IMR-90 (cell line): ENCODE measurements around the gene CRABP1. TPM values are rescaled to one million over a fixed set of nuclear protein-coding genes. Genes with fewer than 3 reads are reported as not detected.

ENCODE experiments used
- ATAC-seq: fragments of 200-7000 bp; cut with Tn5 transposase; 2 replicates; pipeline ENCODE4 v1.9.1; 2020; ENCODE audit warnings: low read depth, mild to moderate bottlenecking, moderate library complexity
- BruUV-seq: library from RNA; stranded (reverse); fragments of 400-500 nt; replicated peaks from 2 replicates; lab custom pipeline; 2021; lab: Mats Ljungman, UMichigan
- CTCF ChIA-PET: fragments of 300-600 bp; formaldehyde crosslinking; extraction: SDS; loops from one replicate; lab custom pipeline; 2021; ENCODE audit warnings: antibody characterized with exemption; lab: Yijun Ruan, JAX
- POLR2A ChIA-PET: fragments of 300-600 bp; sonication (Branson Sonifier 250); formaldehyde crosslinking; loops from one replicate; lab custom pipeline; 2022; ENCODE audit warnings: antibody characterized with exemption; ENCODE audit not compliant: unreplicated experiment; lab: Charles Lee
- DNase-seq: peaks from one replicate; pipeline ENCODE4 v3.0.0; 2013
- H2AFZ ChIP-seq: replicated peaks from 2 replicates; pipeline ENCODE3; 2013; ENCODE audit warnings: low read length, mild to moderate bottlenecking; ENCODE audit not compliant: poor library complexity
- H2AK5ac ChIP-seq: 2 replicates; pipeline ENCODE4 v1.6.1; 2013; ENCODE audit warnings: low read depth, low read length, inconsistent platforms
- H2AK9ac ChIP-seq: replicated peaks from 2 replicates; pipeline ENCODE3; 2013; ENCODE audit warnings: mild to moderate bottlenecking, low read depth, low read length, moderate library complexity; ENCODE audit not compliant: poor library complexity
- H2BK120ac ChIP-seq: 2 replicates; pipeline ENCODE4 v1.6.1; 2013; ENCODE audit warnings: low read depth, low read length, inconsistent platforms
- H2BK15ac ChIP-seq: 3 replicates; pipeline ENCODE4 v1.6.1; 2013; ENCODE audit warnings: low read depth, low read length, inconsistent platforms
- H2BK20ac ChIP-seq: 2 replicates; pipeline ENCODE4 v1.6.1; 2013; ENCODE audit warnings: low read depth, mild to moderate bottlenecking, inconsistent platforms, low read length, moderate library complexity
- H2BK5ac ChIP-seq: 2 replicates; pipeline ENCODE4 v1.6.1; 2013; ENCODE audit warnings: mild to moderate bottlenecking, low read depth, low read length, inconsistent platforms; ENCODE audit not compliant: poor library complexity, severe bottlenecking
- H3K14ac ChIP-seq: replicated peaks from 2 replicates; pipeline ENCODE4 v1.6.1; 2013; ENCODE audit warnings: low read depth, low read length, inconsistent platforms
- H3K18ac ChIP-seq: 2 replicates; pipeline ENCODE4 v1.6.1; 2013; ENCODE audit warnings: low read depth, low read length, control low read depth
- H3K23ac ChIP-seq: 2 replicates; pipeline ENCODE4 v1.6.1; 2013; ENCODE audit warnings: low read depth, low read length, inconsistent platforms
- H3K27ac ChIP-seq: 2 replicates; pipeline ENCODE4 v1.5.1; 2013; ENCODE audit warnings: mild to moderate bottlenecking, control low read depth, low read length; ENCODE audit not compliant: insufficient read depth
- H3K27me3 ChIP-seq: 2 replicates; pipeline ENCODE4 v1.6.1; 2013; ENCODE audit warnings: low read length; ENCODE audit not compliant: control insufficient read depth, insufficient read depth
- H3K36me3 ChIP-seq: 2 replicates; pipeline ENCODE4 v1.6.1; 2013; ENCODE audit warnings: low read length, mixed read lengths; ENCODE audit not compliant: control insufficient read depth, insufficient read depth
- H3K4ac ChIP-seq: 2 replicates; pipeline ENCODE4 v1.6.1; 2013; ENCODE audit warnings: low read depth, low read length, inconsistent platforms
- H3K4me1 ChIP-seq: 2 replicates; pipeline ENCODE4 v1.6.1; 2013; ENCODE audit warnings: low read length, mixed read lengths; ENCODE audit not compliant: control insufficient read depth, insufficient read depth
- H3K4me2 ChIP-seq: 2 replicates; pipeline ENCODE4 v1.6.1; 2013; ENCODE audit warnings: low read depth, mild to moderate bottlenecking, control low read depth, low read length, moderate library complexity
- H3K4me3 ChIP-seq: 2 replicates; pipeline ENCODE4 v1.5.1; 2013; ENCODE audit warnings: low read depth, mild to moderate bottlenecking, control low read depth, low read length, moderate library complexity; ENCODE audit not compliant: insufficient read depth
- H3K56ac ChIP-seq: 2 replicates; pipeline ENCODE4 v1.6.1; 2013; ENCODE audit warnings: low read length, inconsistent platforms; ENCODE audit not compliant: insufficient read depth; ENCODE audit errors: extremely low read depth
- H3K79me1 ChIP-seq, 2 experiments: 2 replicates each; pipeline ENCODE4 v1.6.1; 2013; ENCODE audit warnings: low read length in 2 of 2, inconsistent platforms in 1 of 2, low read depth in 1 of 2
- H3K9ac ChIP-seq: 2 replicates; pipeline ENCODE4 v1.6.1; 2013; ENCODE audit warnings: low read depth, low read length, control low read depth
- H3K9me1 ChIP-seq: 2 replicates; pipeline ENCODE4 v1.6.1; 2013; ENCODE audit warnings: low read length, inconsistent platforms; ENCODE audit not compliant: insufficient read depth
- H3K9me3 ChIP-seq: 2 replicates; pipeline ENCODE4 v1.6.1; 2013; ENCODE audit warnings: low read length; ENCODE audit not compliant: control insufficient read depth, insufficient read depth
- H4K20me1 ChIP-seq: 2 replicates; pipeline ENCODE4 v1.6.1; 2013; ENCODE audit warnings: low read length, inconsistent platforms; ENCODE audit not compliant: insufficient read depth
- H4K5ac ChIP-seq: 2 replicates; pipeline ENCODE4 v1.6.1; 2013; ENCODE audit warnings: mild to moderate bottlenecking, low read depth, low read length, control low read depth
- H4K8ac ChIP-seq, 2 experiments: 2 replicates each; pipeline ENCODE4 v1.6.1; 2013; ENCODE audit warnings: low read depth in 2 of 2, low read length in 2 of 2, control low read depth in 1 of 2, inconsistent platforms in 1 of 2
- H4K91ac ChIP-seq: 2 replicates; pipeline ENCODE4 v1.6.1; 2013; ENCODE audit warnings: low read depth, low read length, inconsistent platforms; ENCODE audit not compliant: insufficient read depth
- BHLHE40 ChIP-seq: fragments of 150-350 bp; IDR thresholded peaks from 2 replicates; pipeline ENCODE4 v1.6.1; 2016; ENCODE audit warnings: mild to moderate bottlenecking, low read depth, low read length
- CEBPB ChIP-seq: IDR thresholded peaks from 2 replicates; pipeline ENCODE4 v1.6.1; 2012; ENCODE audit warnings: low read depth, low read length, improper control_type of control experiment
- CHD1 ChIP-seq: IDR thresholded peaks from 2 replicates; pipeline ENCODE4 v1.6.1; 2012; ENCODE audit warnings: low read depth, low read length, improper control_type of control experiment
- FOS ChIP-seq: fragments of 150-350 bp; IDR thresholded peaks from 2 replicates; pipeline ENCODE4 v1.6.1; 2016; ENCODE audit warnings: low read depth, low read length
- MAFK ChIP-seq: IDR thresholded peaks from 2 replicates; pipeline ENCODE4 v1.6.1; 2012; ENCODE audit warnings: low read depth, low read length, improper control_type of control experiment
- MAZ ChIP-seq: IDR thresholded peaks from 2 replicates; pipeline ENCODE4 v1.6.1; 2012; ENCODE audit warnings: low read depth, mild to moderate bottlenecking, low read length, improper control_type of control experiment, moderate library complexity, borderline replicate concordance
- MXI1 ChIP-seq: IDR thresholded peaks from 2 replicates; pipeline ENCODE4 v1.6.1; 2012; ENCODE audit warnings: low read depth, mild to moderate bottlenecking, low read length, moderate library complexity, borderline replicate concordance
- NFE2L2 ChIP-seq: fragments of 150-350 bp; IDR thresholded peaks from 2 replicates; pipeline ENCODE4 v1.6.1; 2016; ENCODE audit warnings: low read depth, mild to moderate bottlenecking, low read length
- POLR2A ChIP-seq: IDR thresholded peaks from 2 replicates; pipeline ENCODE4 v1.6.1; 2012; ENCODE audit warnings: mild to moderate bottlenecking, low read depth, low read length
- RAD21 ChIP-seq: IDR thresholded peaks from 2 replicates; pipeline ENCODE4 v1.6.1; 2012; ENCODE audit warnings: low read length, improper control_type of control experiment
- RCOR1 ChIP-seq: IDR thresholded peaks from 2 replicates; pipeline ENCODE4 v1.6.1; 2012; ENCODE audit warnings: mild to moderate bottlenecking, low read length, improper control_type of control experiment; ENCODE audit not compliant: insufficient replicate concordance
- RFX5 ChIP-seq: IDR thresholded peaks from 2 replicates; pipeline ENCODE4 v1.8.0; 2012; ENCODE audit warnings: low read depth, mild to moderate bottlenecking, low read length, moderate library complexity
- SMC3 ChIP-seq: fragments of 150-350 bp; IDR thresholded peaks from 2 replicates; pipeline ENCODE4 v1.6.1; 2016; ENCODE audit warnings: low read depth, mild to moderate bottlenecking, antibody characterized with exemption, low read length, moderate library complexity
- WGBS, 2 experiments: methylation state at CpG; one replicate each; pipeline versions ENCODE4 v1.1.5 to v1.1.7; 2013; ENCODE audit warnings: missing lambda C conversion rate in 2 of 2; ENCODE audit not compliant: insufficient read length in 1 of 2; ENCODE audit errors: extremely low coverage in 2 of 2; 5-methylcytosine and 5-hydroxymethylcytosine counted together
- dilution Hi-C: fragments of 300-500 bp; cut with HindIII; formaldehyde crosslinking; loops from one replicate; pipeline ENCODE4 v1.14.3; 2018; ENCODE audit warnings: low sequenced_read_pairs; ENCODE audit not compliant: unreplicated experiment
- in situ Hi-C: fragments of 300-500 bp; cut with MboI; formaldehyde crosslinking; loops from 3 replicates; pipeline ENCODE4 v1.14.3; 2019; ENCODE audit warnings: low sequenced_read_pairs, inconsistent platforms, mixed read lengths
- intact Hi-C: fragments of 100-400 bp; cut with micrococcal nuclease; formaldehyde crosslinking; loops from 2 replicates; pipeline ENCODE4 v1.10.0; 2022
- polyA plus RNA-seq, 3 experiments: library from polyadenylated mRNA; depleted of rRNA; stranded (reverse); fragments of >200 nt; gene quantifications; 2 replicates each; pipeline ENCODE4 v1.2.3, GENCODE V29; 2012; ENCODE audit warnings: low replicate concordance in 1 of 3
- total RNA-seq: library from RNA; depleted of rRNA; stranded (reverse); fragments of >200 nt; gene quantifications from 2 replicates; pipeline ENCODE4 v1.2.3, GENCODE V29; 2012
- TF ChIP-seq, protein P1 (sequence below): conservative IDR thresholded peaks from 2 replicates; pipeline ENCODE4 v1.5.1; 2012; ENCODE audit warnings: mild to moderate bottlenecking, low read depth, low read length, improper control_type of control experiment
- TF ChIP-seq, protein P2 (sequence below): fragments of 150-350 bp; IDR thresholded peaks from 2 replicates; pipeline ENCODE4 v1.6.1; 2017; ENCODE audit warnings: mild to moderate bottlenecking, antibody characterized with exemption, low read length, low read depth
- TF ChIP-seq, protein P3 (sequence below): fragments of 150-350 bp; IDR thresholded peaks from 2 replicates; pipeline ENCODE4 v1.6.1; 2016; ENCODE audit warnings: low read depth, mild to moderate bottlenecking, low read length, moderate library complexity, borderline replicate concordance

CRABP1 gene
- total and polyA plus RNA-seq, 2 of the 4 experiments (the other 2 are of a cell fraction) = not detected

- H2BK20ac ChIP-seq = no peak overlapping the region
- no peak for ATAC-seq
- H3K9ac ChIP-seq = no peak overlapping the region
- no peaks in the 10 kb centered on the region for H3K9me3 ChIP-seq
- no peak overlapping the region for H3K18ac ChIP-seq
- no peak overlapping the region for H2BK120ac ChIP-seq
- no peak overlapping the region for H3K56ac ChIP-seq
- DNase-seq = no peak
- no peaks in the 10 kb centered on the region for H3K79me1 ChIP-seq
- no peak overlapping the region for H4K8ac ChIP-seq
- no peaks in the 10 kb centered on the region for H3K4me1 ChIP-seq
- H3K4ac ChIP-seq = no peak overlapping the region
- H4K91ac ChIP-seq = no peak overlapping the region
- no peak for TF ChIP-seq POLR2A
- TF ChIP-seq MAFK = no peak
- TF ChIP-seq MAZ = no peak
- TF ChIP-seq, protein P1, sequence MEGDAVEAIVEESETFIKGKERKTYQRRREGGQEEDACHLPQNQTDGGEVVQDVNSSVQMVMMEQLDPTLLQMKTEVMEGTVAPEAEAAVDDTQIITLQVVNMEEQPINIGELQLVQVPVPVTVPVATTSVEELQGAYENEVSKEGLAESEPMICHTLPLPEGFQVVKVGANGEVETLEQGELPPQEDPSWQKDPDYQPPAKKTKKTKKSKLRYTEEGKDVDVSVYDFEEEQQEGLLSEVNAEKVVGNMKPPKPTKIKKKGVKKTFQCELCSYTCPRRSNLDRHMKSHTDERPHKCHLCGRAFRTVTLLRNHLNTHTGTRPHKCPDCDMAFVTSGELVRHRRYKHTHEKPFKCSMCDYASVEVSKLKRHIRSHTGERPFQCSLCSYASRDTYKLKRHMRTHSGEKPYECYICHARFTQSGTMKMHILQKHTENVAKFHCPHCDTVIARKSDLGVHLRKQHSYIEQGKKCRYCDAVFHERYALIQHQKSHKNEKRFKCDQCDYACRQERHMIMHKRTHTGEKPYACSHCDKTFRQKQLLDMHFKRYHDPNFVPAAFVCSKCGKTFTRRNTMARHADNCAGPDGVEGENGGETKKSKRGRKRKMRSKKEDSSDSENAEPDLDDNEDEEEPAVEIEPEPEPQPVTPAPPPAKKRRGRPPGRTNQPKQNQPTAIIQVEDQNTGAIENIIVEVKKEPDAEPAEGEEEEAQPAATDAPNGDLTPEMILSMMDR = no peak
- TF ChIP-seq RCOR1 = no peak
- TF ChIP-seq BHLHE40 = no peak
- no peak for TF ChIP-seq CEBPB
- TF ChIP-seq NFE2L2 = no peak
- no peak for TF ChIP-seq MXI1
- TF ChIP-seq, protein P2, sequence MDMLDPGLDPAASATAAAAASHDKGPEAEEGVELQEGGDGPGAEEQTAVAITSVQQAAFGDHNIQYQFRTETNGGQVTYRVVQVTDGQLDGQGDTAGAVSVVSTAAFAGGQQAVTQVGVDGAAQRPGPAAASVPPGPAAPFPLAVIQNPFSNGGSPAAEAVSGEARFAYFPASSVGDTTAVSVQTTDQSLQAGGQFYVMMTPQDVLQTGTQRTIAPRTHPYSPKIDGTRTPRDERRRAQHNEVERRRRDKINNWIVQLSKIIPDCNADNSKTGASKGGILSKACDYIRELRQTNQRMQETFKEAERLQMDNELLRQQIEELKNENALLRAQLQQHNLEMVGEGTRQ = no peak
- TF ChIP-seq RAD21 = no peak
- TF ChIP-seq RFX5 = no peak
- no peak for TF ChIP-seq SMC3
- TF ChIP-seq FOS = no peak
- TF ChIP-seq CHD1 = no peak
- TF ChIP-seq, protein P3, sequence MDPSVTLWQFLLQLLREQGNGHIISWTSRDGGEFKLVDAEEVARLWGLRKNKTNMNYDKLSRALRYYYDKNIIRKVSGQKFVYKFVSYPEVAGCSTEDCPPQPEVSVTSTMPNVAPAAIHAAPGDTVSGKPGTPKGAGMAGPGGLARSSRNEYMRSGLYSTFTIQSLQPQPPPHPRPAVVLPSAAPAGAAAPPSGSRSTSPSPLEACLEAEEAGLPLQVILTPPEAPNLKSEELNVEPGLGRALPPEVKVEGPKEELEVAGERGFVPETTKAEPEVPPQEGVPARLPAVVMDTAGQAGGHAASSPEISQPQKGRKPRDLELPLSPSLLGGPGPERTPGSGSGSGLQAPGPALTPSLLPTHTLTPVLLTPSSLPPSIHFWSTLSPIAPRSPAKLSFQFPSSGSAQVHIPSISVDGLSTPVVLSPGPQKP = no peak
- no peak overlapping the region for H3K4me3 ChIP-seq
- H3K36me3 ChIP-seq = no peaks in the 10 kb centered on the region
- no peaks in the 10 kb centered on the region for H4K20me1 ChIP-seq
- no peak overlapping the region for H3K4me2 ChIP-seq
- dilution Hi-C loops (no loop called here), in situ Hi-C loops (no loop called here), intact Hi-C loops (no loop called here)
- H2BK5ac ChIP-seq = no peak overlapping the region
- H3K23ac ChIP-seq = no peak overlapping the region
- no peak overlapping the region for H4K5ac ChIP-seq
- no peak overlapping the region for H2BK15ac ChIP-seq
- no TSS peak for BruUV-seq
- WGBS, 2 experiments = 74% methylated on average over 4 of the region's 7 CpGs; no CpG with 5 or more reads in 1 of the 2 experiments
- CTCF ChIA-PET = no interaction called here
- H3K14ac ChIP-seq = no peak overlapping the region
- H2AK9ac ChIP-seq = no peak overlapping the region
- POLR2A ChIA-PET = no interaction called here
- peaks cover 43% of the 10 kb centered on the region for H3K27me3 ChIP-seq
- H2AK5ac ChIP-seq = no peak overlapping the region
- H3K27ac ChIP-seq = no peak overlapping the region
- no peak overlapping the region for H2AFZ ChIP-seq
- 0 out of 2 replicates have a peak, but pooled peaks cover 3% of the 10 kb centered on the region for H3K9me1 ChIP-seq
Observed at GRCh38 chr15:78384651-78385050, 44.5 kb downstream of the CRABP1 start.
